ENCODE measurements around the gene L3MBTL2.

Gene L3MBTL2

DNA sequence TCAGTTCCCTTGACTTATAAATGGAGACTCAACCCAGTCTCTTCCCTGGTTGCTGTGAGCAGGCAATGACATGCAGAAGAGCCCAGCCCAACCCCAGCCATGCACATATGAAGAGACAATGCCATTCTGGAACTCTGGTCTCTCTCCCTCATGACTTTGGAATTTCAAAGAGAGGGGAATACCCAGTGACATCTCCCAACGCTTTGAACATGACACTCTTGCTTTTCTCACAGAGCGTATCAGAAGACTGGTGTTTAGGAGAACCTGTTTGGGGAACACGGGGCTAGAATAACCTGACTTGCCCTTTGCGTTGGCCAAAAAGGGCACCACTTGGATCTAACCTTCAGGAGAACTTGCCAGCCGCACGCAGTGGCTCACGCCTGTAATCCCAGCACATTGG is 68.0 kb downstream of the L3MBTL2 start:
- DNase-seq (ENCODE audit: low read depth, low spot score), result no peak

DNA sequence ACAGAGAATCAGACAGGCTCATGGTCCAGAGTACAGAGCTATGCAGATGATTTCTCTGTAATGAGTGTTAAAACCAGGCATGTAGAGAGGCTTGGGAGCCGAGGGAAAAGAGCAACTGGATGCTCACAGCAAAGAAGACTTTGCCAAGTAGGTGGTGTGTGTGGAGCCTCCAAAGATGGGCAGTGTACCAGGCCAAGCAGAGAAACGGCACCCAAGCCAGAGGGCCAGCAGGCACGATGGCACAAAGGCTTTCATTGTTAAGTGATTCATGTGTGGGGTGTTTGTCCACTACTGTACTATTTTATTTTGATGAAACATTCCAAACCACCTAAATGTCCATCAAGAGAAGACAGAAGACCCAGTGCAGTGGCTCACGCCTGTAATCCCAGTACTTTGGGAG is 69.7 kb downstream of the L3MBTL2 start:
- DNase-seq (ENCODE audit: low read depth, low spot score), result no peak

DNA sequence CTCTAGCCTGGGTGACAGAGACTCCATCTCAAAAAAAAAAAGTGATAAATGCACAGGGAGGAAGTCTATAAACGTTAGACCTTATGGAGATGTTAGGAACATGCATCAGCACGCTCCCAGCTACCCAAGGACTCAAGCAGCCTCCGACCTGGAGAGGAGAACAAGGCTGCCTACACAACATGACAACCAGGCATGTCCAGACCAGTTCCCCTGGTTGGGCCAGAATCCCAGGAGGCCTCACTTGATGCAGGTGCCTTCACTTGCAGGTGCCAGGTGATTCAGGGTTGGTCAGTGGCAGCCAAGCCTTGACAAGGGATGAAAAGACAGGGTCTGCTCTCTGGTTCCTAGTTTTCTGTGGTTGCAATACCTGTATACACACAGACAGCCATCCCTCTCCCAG is 75.0 kb downstream of the L3MBTL2 start:
- DNase-seq (ENCODE audit: low read depth, low spot score), result no peak

GRCh38 chr22:41280854-41281253 is 75.7 kb downstream of the L3MBTL2 start:
- DNase-seq (ENCODE audit: low read depth, low spot score), result no peak

Data from ELF-1 (cell line).